Adipose tissue (tissue), 3 donors: ENCODE measurements around the gene RPS6KB2. TPM values are rescaled to one million over a fixed set of nuclear protein-coding genes. Genes with fewer than 3 reads are reported as not detected.

Experiments
- H3K27ac ChIP-seq: one replicate; pipeline ENCODE4 v1.5.1; 2013; ENCODE audit warnings: low read depth, low read length
- WGBS, 3 donors: extraction: QIAGEN DNeasy Blood & Tissue Kit; methylation state at CpG; one replicate each; pipeline ENCODE4 v1.1.7; 2013; 5-methylcytosine and 5-hydroxymethylcytosine counted together
- polyA plus RNA-seq, 3 donors: library from polyadenylated mRNA; stranded (reverse); fragments of 200-250 nt; gene quantifications; one replicate each; pipeline ENCODE4 v1.2.3, GENCODE V29; 2013
- donor health status: healthy with polysubstance abuse.
- donor health status: Bipolar disorder and iron deficiency.
- donor health status: healthy.

The RPS6KB2 gene
- polyA plus RNA-seq, 3 donors: 32.7 to 39.5 (median 35.4) TPM

- 39 to 73% (median 56%) methylated on average over 18 to 26 of the region's 26 CpGs for WGBS, 3 donors
- no peak within 1 kb of the TSS for H3K27ac ChIP-seq
These were observed 9.0 kb downstream of the RPS6KB2 start, which contains the start of gene PTPRCAP for GRCh38 chr11:67437082-67437808. TSS of gene PTPRCAP (minus strand) at chr11:67437682. CDS start at chr11:67437619, 63 bp downstream.

DNA sequence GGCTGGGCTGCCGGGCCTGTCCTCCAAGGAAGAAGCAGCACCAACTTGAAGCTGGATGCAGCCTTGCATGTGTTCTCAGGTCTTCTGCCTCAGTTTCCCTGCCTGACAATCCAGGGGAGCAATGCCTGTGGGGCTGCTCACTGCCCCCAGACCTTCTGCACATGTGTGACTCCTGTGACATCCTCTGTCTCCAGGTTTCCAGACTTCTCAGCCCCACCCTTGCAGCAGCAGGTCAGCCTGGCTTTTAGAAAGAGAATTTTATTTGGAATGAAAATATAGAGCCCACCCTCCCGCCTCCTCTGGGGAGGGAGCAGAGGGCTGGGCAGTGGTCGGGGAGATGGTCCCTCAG is 9.5 kb downstream of the RPS6KB2 start:
- no peak overlapping the region for H3K27ac ChIP-seq
- WGBS, 3 donors: 53 to 79% (median 57%) methylated on average over 3 of the region's 3 CpGs

DNA sequence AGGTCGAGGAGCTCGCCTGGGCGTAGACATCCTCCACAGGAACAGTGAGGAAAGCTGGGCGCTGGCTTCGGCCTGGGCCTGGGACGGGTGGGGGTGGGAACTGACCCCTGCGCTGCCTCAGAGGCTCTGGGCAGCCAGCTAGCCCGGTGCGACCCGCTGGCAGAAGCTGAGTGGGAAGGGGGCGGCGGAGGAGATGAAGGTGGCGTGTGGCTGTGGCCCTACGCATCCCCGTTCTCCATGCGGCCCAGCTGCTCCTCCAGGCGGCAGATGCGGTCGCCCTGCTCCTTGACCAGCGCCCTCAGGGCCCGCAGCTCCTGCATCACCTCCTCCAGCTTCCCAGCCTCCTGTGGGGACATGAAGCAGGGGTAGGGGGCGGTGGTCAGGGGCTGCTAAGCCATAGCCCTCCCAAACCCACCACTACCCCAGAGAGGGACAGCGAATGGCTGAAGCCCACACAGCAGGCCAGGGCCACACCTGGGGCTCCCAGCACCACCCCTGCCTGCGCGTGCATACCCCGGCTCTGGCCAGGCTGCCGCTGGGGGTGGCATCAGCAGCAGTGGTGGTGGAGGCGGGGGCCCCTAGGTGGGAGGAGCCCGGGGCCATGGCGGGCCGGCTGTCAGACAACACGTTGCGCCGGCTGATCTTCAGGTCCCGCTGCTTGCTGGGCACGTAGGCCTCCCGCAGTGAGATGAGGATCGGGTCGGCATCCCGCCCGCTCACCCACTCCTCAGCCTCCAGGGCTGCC is 10.0 kb downstream of the RPS6KB2 start:
- H3K27ac ChIP-seq: no peak overlapping the region

GRCh38 chr11:67439321-67440228 is 11.3 kb downstream of the RPS6KB2 start:
- WGBS, 3 donors: 60 to 75% (median 63%) methylated on average over 30 to 31 of the region's 31 CpGs
- H3K27ac ChIP-seq: no peak overlapping the region

More for the DNA sequence above, 10.0 kb downstream of the RPS6KB2 start:
- WGBS, 3 donors: 79 to 85% (median 84%) methylated on average over 37 to 41 of the region's 41 CpGs

DNA sequence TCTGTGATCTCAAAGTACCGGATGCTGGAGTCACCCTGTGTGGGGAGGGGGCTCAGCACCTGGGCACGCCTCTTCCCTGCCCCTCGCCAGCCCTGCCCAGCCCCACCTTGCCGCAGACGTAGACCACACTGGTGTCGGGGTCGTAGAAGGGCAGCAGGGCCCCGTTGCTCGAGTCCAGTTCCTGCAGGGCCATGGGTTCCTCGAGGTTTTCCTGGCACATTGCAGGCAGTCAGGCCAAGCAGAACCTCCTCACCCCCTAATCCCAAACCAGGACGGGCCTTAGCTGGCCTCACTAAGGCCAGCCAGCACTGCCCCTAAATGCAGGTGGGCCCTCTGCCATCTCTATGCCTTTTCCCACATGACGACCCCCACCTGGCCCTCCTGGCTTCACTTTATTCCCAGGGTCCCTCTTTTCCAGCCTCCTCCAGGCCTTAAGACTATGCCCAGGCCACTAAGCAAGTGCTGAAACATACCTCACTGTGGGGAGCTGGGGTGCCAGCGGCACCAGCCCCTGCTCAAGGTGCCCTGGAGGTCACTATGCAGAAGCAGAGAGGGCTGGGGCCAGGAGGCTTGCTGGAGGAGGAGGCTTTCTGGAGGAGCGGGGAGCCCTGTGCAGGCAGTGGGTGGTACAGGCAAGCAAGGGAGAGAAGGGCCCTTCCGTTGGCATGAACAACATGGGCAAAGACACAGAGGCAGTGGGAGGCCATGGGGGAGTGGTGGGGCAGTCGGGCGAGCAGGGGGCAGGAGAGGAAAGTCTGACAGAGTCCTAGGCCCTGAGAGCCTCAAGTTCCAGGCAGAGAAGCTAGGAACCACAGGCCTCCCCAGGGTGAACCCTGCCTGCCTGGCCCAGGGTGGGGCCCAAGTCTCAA is 12.2 kb downstream of the RPS6KB2 start:
- 62 to 85% (median 64%) methylated on average over 17 of the region's 17 CpGs for WGBS, 3 donors
- H3K27ac ChIP-seq: no peak overlapping the region

DNA sequence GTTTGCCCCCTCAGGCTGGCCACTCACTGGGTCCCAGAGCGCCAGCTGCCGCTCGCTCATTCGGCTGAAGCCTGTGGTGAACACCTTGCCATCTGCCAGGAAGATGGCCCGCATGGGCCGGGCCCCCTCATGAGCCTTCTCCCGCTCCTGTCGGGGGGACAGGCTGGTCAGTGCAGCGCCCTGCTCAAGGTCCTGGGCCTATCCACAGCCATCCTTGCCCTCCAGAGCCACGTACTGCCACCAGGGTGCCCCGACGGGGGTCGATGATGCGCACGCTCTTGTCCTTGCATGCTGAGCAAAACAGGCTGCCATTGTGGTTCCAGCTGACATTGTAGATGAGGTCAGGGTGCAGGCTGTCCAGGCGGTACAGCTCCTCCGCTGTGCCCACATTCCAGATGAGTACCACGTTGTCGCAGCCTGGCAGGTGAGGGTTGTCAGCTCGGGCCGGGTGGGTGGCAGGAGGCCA is 12.8 kb downstream of the RPS6KB2 start:
- 82 to 92% (median 91%) methylated on average over 21 of the region's 21 CpGs for WGBS, 3 donors
- H3K27ac ChIP-seq: no peak overlapping the region

GRCh38 chr11:67441731-67442351 is 13.5 kb downstream of the RPS6KB2 start:
- H3K27ac ChIP-seq: no peak overlapping the region
- 78 to 86% (median 86%) methylated on average over 23 to 28 of the region's 28 CpGs for WGBS, 3 donors

GRCh38 chr11:67442504-67443404 is 14.5 kb downstream of the RPS6KB2 start:
- 40 to 43% (median 43%) methylated on average over 31 to 45 of the region's 45 CpGs for WGBS, 3 donors
- H3K27ac ChIP-seq: no peak overlapping the region

DNA sequence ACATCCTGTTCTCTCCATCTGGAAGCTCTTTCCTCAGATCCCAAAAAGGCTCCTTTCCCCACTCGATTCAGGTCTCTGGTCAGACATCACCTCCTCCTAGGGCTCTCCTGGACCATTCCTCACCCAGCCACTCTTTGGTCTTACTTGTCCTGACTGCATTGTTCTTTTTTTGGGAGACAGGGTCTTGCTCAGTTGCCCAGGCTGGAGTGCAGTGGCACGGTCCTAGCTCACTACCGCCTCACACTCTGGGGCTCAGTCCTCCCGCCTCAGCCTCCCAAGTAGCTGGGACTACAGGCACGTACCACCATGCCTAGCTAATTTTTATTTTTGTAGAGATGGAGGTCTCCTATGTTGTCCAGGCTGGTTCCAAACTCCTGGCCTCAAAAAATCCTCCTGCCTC is 17.2 kb downstream of the RPS6KB2 start:
- 84 to 89% (median 87%) methylated on average over 5 of the region's 5 CpGs for WGBS, 3 donors
- H3K27ac ChIP-seq: no peak overlapping the region

DNA sequence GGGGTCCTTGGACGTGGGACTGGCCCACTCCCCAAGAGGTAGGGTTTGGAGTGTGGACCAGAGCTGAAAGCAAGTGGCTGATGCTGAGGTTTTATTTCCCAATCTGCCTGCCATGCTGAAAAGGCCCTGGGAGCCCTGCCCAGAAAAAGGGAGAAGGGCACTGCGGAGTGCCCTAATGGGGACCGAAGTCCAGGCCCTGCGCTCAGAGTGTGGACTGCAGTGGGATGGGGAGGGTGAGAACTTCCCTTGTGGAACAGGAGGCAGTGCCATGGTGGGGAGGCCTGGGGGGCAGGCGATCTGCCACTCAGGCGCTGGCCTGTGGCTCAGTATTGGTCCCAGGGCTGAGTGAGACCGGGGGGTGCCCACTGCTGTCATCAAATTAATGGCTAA is 19.9 kb downstream of the RPS6KB2 start:
- WGBS, 3 donors: 91 to 93% (median 91%) methylated on average over 7 of the region's 7 CpGs
- no peak overlapping the region for H3K27ac ChIP-seq

DNA sequence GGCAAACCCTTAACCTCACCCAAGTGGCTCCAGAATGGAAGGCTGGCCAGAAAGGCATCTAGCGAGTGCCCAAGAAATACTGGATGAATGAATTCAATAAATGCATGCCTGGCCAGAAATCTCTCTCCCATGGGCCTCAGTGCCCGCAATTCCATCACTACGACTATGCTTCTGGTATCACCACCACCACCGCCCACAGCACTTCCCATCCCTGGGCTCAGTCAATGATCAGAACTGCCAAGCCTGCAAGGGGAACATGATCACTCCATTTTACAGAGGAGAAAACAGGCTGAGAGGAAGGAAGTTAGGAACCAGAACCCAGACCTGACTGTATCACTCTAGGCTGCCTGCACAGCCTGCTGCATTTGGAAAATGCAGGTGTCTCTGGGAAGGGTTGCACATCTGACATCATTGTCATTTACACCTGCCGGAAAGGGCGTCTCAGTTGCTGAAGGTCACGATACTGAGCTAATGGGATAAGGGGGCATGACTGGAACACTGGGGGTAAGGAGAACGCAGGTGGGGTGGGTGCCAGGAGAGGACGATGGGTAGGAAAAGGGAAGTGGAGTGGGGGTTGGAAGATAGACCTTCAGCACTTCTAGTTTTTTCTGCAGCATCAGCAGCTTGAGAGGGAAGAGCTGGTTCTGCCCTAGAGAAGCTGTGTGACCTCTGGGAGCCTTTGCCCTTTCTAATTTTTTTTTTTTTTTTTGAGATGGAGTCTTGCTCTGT is 21.0 kb downstream of the RPS6KB2 start:
- 58 to 63% (median 63%) methylated on average over 9 of the region's 9 CpGs for WGBS, 3 donors
- no peak overlapping the region for H3K27ac ChIP-seq

GRCh38 chr11:67450796-67451657 is 22.7 kb downstream of the RPS6KB2 start:
- H3K27ac ChIP-seq: no peak overlapping the region
- WGBS, 3 donors: 93% methylated on average over 25 of the region's 25 CpGs

DNA sequence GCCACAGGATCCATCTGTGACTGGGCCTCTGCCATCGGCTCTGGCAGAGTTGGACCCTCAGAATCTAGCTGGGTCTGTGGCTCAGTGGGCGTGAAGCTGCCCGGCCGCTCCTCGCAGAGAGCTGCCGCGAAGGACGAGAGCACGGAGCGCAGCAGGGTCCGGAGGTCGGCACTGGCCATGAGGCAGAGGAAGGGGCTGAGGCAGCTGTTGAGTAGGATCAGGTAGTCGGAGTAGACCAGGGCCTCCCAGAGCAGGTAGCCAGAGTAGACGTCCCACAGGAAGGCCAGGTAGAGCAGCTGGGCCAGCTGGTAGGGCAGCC is 23.3 kb downstream of the RPS6KB2 start:
- WGBS, 3 donors: 91 to 94% (median 94%) methylated on average over 14 of the region's 14 CpGs
- H3K27ac ChIP-seq: no peak overlapping the region

- H3K27ac ChIP-seq: no peak within 1 kb of the TSS
- 72 to 82% (median 77%) methylated on average over 33 of the region's 33 CpGs for WGBS, 3 donors
These were observed 24.1 kb downstream of the RPS6KB2 start, which contains the start of gene GPR152 for GRCh38 chr11:67452141-67452952. TSS of gene GPR152 (minus strand) at chr11:67452729. CDS start at chr11:67452724, 5 bp downstream.
